ENCODE data around the gene GUCY1A2.
"Not testable (repeated sequence)": the region's sequence is repeated elsewhere in the genome, so short reads cannot be mapped to it uniquely, and the experiment has no call there.

Gene GUCY1A2

GRCh38 chr11:107018219-107018901 lies at the start of gene GUCY1A2:
TSS of gene GUCY1A2 (minus strand) at chr11:107018476. CDS start at chr11:107018055, 421 bp downstream.
- TF ChIP-seq ZNF274 (IDR thresholded peaks at IDR 0.05; ENCODE audit: low read depth, low read length) = no peak
- H3K4me3 ChIP-seq (ENCODE audit: low read length) = peak within 1 kb of the TSS; percentile 39; the same call in 1 of the 2 replicates

- TF ChIP-seq ZNF274 (IDR thresholded peaks at IDR 0.05; ENCODE audit: low read depth, low read length) = no peak
Measured at GRCh38 chr11:107054391-107054790, 36.1 kb upstream of the GUCY1A2 start.

GRCh38 chr11:107051332-107051731 lies 33.1 kb upstream of the GUCY1A2 start:
- not testable (repeated sequence) for H3K4me3 ChIP-seq (ENCODE audit: low read length)

More at GRCh38 chr11:107054391-107054790, 36.1 kb upstream of the GUCY1A2 start:
- no peak overlapping the region for H3K4me3 ChIP-seq (ENCODE audit: low read length)

GRCh38 chr11:107050899-107051298 lies 32.6 kb upstream of the GUCY1A2 start:
- H3K4me3 ChIP-seq (ENCODE audit: low read length) = not testable (repeated sequence)

GRCh38 chr11:107050121-107050520 lies 31.8 kb upstream of the GUCY1A2 start:
- TF ChIP-seq ZNF274 (IDR thresholded peaks at IDR 0.05; ENCODE audit: low read depth, low read length) = no peak
- H3K4me3 ChIP-seq (ENCODE audit: low read length) = no peak overlapping the region

- H3K4me3 ChIP-seq (ENCODE audit: low read length) = no peak overlapping the region
- no peak for TF ChIP-seq ZNF274 (IDR thresholded peaks at IDR 0.05; ENCODE audit: low read depth, low read length)
Measured at GRCh38 chr11:107044503-107044902, 26.2 kb upstream of the GUCY1A2 start.

GRCh38 chr11:107043242-107044006 lies 25.1 kb upstream of the GUCY1A2 start:
- no peak overlapping the region for H3K4me3 ChIP-seq (ENCODE audit: low read length)
- no peak for TF ChIP-seq ZNF274 (IDR thresholded peaks at IDR 0.05; ENCODE audit: low read depth, low read length)

- no peak overlapping the region for H3K4me3 ChIP-seq (ENCODE audit: low read length)
- no peak for TF ChIP-seq ZNF274 (IDR thresholded peaks at IDR 0.05; ENCODE audit: low read depth, low read length)
Measured at GRCh38 chr11:107042748-107043147, 24.5 kb upstream of the GUCY1A2 start.

DNA sequence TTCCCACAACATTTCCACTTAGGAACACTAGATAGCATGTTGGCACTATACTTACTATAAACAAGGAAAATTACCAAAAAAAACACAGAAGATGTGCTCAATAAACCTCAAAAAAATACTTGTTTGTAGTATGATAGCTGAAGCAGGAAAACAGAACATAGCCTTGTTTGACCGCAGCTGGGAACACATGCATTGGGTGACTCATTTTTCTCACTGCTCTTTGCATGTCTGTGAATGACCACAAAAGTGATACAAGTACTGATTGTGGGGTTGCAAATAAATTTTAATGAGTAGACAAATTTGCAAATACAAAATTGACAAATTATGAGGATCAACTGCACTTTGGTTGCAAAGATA lies 22.8 kb upstream of the GUCY1A2 start:
- no peak for TF ChIP-seq ZNF274 (IDR thresholded peaks at IDR 0.05; ENCODE audit: low read depth, low read length)
- H3K4me3 ChIP-seq (ENCODE audit: low read length) = no peak overlapping the region

- no peak for TF ChIP-seq ZNF274 (IDR thresholded peaks at IDR 0.05; ENCODE audit: low read depth, low read length)
- H3K4me3 ChIP-seq (ENCODE audit: low read length) = no peak overlapping the region
Measured at GRCh38 chr11:107040433-107041087, 22.3 kb upstream of the GUCY1A2 start.

DNA sequence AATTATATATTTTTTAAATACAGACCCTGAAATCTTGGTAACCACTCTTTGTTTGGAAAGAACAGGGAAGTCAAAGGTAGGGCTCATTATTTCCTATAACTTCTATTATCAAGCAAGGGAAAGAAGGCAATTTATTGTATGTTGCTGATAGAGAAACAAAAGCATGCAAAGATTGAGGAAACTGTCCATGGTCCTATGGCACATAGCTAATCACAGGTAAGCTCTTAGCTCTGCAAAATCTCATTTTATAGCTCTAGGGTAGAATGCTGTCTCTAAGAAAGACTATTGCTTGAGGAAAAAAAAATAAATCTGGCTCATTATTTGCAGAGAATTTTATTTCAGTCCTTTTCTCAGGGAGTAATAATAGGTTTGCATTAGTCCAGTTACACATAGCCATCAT lies 7.4 kb upstream of the GUCY1A2 start:
- TF ChIP-seq ZNF274 (IDR thresholded peaks at IDR 0.05; ENCODE audit: low read depth, low read length) = no peak
- H3K4me3 ChIP-seq (ENCODE audit: low read length) = no peak overlapping the region

DNA sequence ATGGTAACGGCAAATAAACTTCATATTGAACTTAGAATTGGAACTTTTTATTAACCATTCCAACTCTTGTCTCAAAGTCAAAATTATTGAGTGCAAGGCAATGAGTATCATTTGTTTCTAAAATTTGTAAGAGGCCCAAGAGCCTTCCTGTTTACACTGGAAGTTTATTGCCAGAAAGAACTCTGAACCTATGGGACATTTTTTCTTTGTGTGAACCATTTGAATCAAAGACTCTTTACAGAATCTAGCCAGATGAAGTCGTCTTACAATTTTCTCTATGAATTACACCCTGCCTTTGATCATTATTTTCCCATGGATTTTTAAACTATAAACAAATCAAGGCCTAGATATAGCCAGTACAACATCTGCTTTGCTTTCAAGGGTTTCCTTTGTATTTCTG lies 2.3 kb upstream of the GUCY1A2 start:
- H3K4me3 ChIP-seq (ENCODE audit: low read length) = no peak overlapping the region
- no peak for TF ChIP-seq ZNF274 (IDR thresholded peaks at IDR 0.05; ENCODE audit: low read depth, low read length)

DNA sequence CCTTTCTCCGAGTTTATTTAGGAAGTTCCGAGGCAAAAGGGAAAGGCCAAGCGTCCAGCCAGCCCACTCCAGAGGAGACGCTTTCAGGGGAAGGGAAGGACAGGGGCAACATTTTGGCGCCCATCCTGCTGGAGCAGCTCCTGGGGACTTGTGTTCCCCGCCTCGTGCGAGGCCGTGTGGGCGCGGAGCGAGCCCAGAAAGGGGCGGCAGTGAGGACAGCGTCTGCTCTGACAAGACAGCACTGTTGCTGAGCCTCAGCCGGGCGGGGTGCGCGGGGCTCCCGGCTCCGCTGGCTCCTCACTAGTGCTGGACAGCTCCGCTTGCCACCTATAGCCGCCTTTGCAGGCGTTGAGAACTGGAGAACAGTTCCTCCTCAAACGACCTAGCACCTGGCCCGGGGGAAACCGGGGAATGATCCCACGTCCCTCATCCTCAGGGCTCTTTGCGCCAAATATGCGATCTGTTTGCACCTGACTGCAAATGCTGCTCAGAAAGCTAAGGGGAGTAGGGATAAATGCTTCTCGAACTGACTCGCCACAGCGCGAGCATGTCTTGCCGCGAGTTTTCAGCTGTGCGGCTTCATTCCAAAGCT lies 722 bp upstream of the GUCY1A2 start:
- H3K4me3 ChIP-seq (ENCODE audit: low read length) = no peak overlapping the region
- no peak for TF ChIP-seq ZNF274 (IDR thresholded peaks at IDR 0.05; ENCODE audit: low read depth, low read length)

- H3K4me3 ChIP-seq (ENCODE audit: low read length) = peak overlapping the region; percentile 39; the same call in 1 of the 2 replicates
- TF ChIP-seq ZNF274 (IDR thresholded peaks at IDR 0.05; ENCODE audit: low read depth, low read length) = no peak
Measured at GRCh38 chr11:107017433-107018218, 650 bp downstream of the GUCY1A2 start.
